ENCODE data around the gene SIX3. TPM values are rescaled to one million over a fixed set of nuclear protein-coding genes. Genes with fewer than 3 reads are reported as not detected.

Gene SIX3
- total and polyA plus RNA-seq, 4 donors = 0.02 to 0.06 TPM; not detected in 2

DNA sequence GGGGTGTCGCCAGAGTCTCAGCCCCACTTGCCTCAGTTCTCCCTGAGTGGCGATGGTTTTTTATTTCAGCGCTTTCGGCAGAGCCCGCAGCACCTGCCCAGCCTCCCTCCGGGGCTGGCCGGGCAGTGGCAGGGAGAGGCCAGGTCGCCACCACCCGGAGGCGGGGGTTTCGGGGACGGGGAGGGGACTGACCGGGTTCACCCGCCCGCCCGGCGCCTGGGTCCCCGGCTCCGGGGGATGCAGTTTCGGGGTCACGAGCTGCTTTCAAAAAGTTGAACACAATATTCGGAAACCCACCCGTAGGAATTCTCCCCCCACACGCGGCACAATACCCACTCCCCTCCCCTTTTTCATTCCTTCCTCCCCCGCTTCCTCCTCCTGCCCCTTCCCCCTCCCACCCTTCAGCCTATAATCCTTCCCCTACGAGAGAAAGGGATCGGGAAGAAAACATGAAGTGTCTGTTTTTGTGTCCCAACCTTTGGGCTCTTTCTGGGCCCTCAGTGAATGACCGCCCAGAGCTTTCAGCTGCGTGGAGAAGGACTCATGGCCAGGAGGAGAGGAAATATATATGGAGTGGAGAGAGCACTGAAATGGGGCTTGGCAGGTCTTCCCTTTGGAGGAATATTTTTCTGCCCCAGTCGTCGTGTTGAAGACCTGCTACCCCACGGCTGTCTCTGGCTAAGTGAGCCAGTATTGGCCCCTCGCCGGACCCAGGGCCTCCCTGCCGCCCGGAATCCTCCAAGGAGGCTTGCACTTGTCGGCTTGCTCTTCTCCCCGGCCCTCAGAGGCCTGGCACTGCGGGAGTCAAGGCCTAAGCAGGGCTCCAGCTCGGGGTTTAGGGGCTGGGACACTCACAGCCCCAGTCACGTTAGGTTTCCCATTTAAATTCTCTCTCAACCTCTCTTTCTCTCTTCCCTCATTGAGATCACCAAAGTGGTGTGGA, 2.1 kb upstream of the SIX3 start:
- Histone ChIP-seq H3K4me3 (no peak overlapping the region), H3K36me3 (ENCODE audit: control insufficient read depth in 4 of 4, insufficient read depth in 4 of 4, low read length in 4 of 4) (no peaks in the 10 kb centered on the region), H3K4me1 (ENCODE audit: control insufficient read depth in 5 of 5, insufficient read depth in 5 of 5, low read length in 5 of 5) (peaks cover 0 to 36% (median 7%) of the 10 kb centered on the region in 5 donors), H3K9me3 (ENCODE audit: control insufficient read depth in 4 of 4, insufficient read depth in 3 of 4, low read length in 3 of 4) (no peaks in the 10 kb centered on the region), H3K9ac (ENCODE audit: insufficient read depth in 1 of 2, low read length in 2 of 2) (no peak overlapping the region), H3K27me3 (ENCODE audit: control insufficient read depth in 3 of 3, insufficient read depth in 3 of 3, low read length in 2 of 3) (peaks cover 18 to 92% (median 71%) of the 10 kb centered on the region in 3 donors), H3K27ac (ENCODE audit: low read depth in 1 of 2, low read length in 1 of 2) (no peak overlapping the region)
- DNase-seq (no peak), ATAC-seq (ENCODE audit: insufficient read depth, low FRiP score) (no peak)
- TF ChIP-seq, protein P1, sequence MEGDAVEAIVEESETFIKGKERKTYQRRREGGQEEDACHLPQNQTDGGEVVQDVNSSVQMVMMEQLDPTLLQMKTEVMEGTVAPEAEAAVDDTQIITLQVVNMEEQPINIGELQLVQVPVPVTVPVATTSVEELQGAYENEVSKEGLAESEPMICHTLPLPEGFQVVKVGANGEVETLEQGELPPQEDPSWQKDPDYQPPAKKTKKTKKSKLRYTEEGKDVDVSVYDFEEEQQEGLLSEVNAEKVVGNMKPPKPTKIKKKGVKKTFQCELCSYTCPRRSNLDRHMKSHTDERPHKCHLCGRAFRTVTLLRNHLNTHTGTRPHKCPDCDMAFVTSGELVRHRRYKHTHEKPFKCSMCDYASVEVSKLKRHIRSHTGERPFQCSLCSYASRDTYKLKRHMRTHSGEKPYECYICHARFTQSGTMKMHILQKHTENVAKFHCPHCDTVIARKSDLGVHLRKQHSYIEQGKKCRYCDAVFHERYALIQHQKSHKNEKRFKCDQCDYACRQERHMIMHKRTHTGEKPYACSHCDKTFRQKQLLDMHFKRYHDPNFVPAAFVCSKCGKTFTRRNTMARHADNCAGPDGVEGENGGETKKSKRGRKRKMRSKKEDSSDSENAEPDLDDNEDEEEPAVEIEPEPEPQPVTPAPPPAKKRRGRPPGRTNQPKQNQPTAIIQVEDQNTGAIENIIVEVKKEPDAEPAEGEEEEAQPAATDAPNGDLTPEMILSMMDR (IDR thresholded peaks at IDR 0.05; ENCODE audit: control extremely low read depth, extremely low read depth) = no peak
- WGBS, 2 donors = 6 to 9% methylated on average over 39 to 42 of the region's 42 CpGs

DNA sequence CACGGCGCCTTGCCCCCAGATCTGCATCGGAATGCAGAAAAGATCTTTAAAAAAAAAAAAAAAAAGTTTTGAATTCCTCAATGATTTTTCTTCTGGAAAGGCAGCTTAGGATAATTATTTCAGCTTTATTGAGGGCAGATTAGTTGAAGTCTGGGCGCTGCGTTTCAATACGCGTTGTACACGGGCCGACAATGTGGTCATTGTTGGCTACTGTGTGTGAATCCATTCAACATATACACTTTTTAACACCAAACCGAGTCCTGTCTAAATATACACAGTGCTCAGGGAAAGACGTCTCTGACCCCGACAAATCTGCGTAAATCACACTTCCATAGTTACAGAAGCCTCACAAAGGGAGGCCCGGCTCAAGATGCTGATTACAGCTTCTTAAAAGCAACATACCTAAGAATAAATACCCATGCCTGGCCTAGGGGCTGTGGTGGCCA, 1.4 kb upstream of the SIX3 start:
- peaks cover 0 to 40% (median 5%) of the 10 kb centered on the region in 5 donors for H3K4me1 ChIP-seq (ENCODE audit: control insufficient read depth in 5 of 5, insufficient read depth in 5 of 5, low read length in 5 of 5)
- no peak for DNase-seq
- H3K9ac ChIP-seq (ENCODE audit: insufficient read depth in 1 of 2, low read length in 2 of 2) = no peak overlapping the region
- H3K36me3 ChIP-seq (ENCODE audit: control insufficient read depth in 4 of 4, insufficient read depth in 4 of 4, low read length in 4 of 4) = no peaks in the 10 kb centered on the region
- no peak overlapping the region for H3K27ac ChIP-seq (ENCODE audit: low read depth in 1 of 2, low read length in 1 of 2)
- TF ChIP-seq, protein P1 (IDR thresholded peaks at IDR 0.05; ENCODE audit: control extremely low read depth, extremely low read depth) = no peak
- no peak for ATAC-seq (ENCODE audit: insufficient read depth, low FRiP score)
- H3K27me3 ChIP-seq (ENCODE audit: control insufficient read depth in 3 of 3, insufficient read depth in 3 of 3, low read length in 2 of 3) = peaks cover 16 to 91% (median 76%) of the 10 kb centered on the region in 3 donors
- 21 to 36% methylated on average over 14 of the region's 14 CpGs for WGBS, 2 donors
- no peak overlapping the region for H3K4me3 ChIP-seq
- H3K9me3 ChIP-seq (ENCODE audit: control insufficient read depth in 4 of 4, insufficient read depth in 3 of 4, low read length in 3 of 4) = no peaks in the 10 kb centered on the region

DNA sequence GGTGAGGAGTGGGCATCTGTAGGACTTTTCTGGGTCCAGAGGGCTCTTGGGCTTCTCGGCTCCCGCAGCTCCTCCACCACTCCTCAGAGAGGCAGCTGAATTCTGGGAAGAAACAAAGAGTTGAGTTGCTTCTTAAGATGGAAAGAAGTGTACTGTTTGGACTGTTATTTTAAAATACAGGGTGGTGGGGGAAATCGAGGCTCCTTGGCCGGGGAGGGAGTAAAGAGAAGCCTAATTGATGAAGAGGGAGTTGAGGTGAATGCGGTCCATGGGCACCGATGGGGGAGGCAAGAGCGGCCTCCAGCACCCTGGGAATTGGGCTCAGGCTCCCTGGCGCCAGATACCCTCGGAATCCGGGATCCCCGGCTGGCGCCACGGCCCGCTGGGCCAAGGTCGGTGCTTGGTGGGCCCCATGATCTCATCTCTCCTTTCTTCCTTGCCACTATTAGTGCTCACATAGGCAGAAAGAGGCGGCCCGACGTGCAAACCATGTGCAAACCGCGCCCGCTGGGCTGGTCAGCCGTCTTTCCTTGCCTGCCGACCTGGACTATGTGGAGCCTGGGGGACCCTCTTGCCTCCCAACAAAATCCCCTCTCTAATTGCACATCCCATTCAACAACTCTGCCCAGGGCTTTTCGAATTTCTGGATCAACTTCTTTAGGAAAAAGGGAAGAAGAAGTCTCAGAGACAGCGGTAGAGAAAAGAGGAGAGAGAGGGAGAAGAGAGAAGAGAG, 604 bp upstream of the SIX3 start:
- 8 to 11% methylated on average over 24 to 25 of the region's 25 CpGs for WGBS, 2 donors
- Histone ChIP-seq H3K9me3 (ENCODE audit: control insufficient read depth in 4 of 4, insufficient read depth in 3 of 4, low read length in 3 of 4) (no peaks in the 10 kb centered on the region), H3K9ac (ENCODE audit: insufficient read depth in 1 of 2, low read length in 2 of 2) (no peak overlapping the region), H3K36me3 (ENCODE audit: control insufficient read depth in 4 of 4, insufficient read depth in 4 of 4, low read length in 4 of 4) (no peaks in the 10 kb centered on the region), H3K4me1 (ENCODE audit: control insufficient read depth in 5 of 5, insufficient read depth in 5 of 5, low read length in 5 of 5) (peaks cover 0 to 37% (median 5%) of the 10 kb centered on the region in 5 donors), H3K27ac (ENCODE audit: low read depth in 1 of 2, low read length in 1 of 2) (no peak overlapping the region), H3K27me3 (ENCODE audit: control insufficient read depth in 3 of 3, insufficient read depth in 3 of 3, low read length in 2 of 3) (peaks cover 12 to 91% (median 79%) of the 10 kb centered on the region in 3 donors), H3K4me3 (no peak overlapping the region)
- ATAC-seq (ENCODE audit: insufficient read depth, low FRiP score) = no peak
- DNase-seq = no peak
- TF ChIP-seq, protein P1 (IDR thresholded peaks at IDR 0.05; ENCODE audit: control extremely low read depth, extremely low read depth) = no peak
